OCI-LY1 (cell line): ENCODE results near the gene DGLUCY.

ENCODE experiments used
- EZH2 ChIP-seq: fragments of 200-600 bp; sonication (generic), shearing (Covaris generic); IDR thresholded peaks from 2 replicates; pipeline ENCODE4 v1.8.0; 2017; ENCODE audit warnings: borderline replicate concordance, mixed run types, mild to moderate bottlenecking, antibody characterized with exemption, low read length, moderate library complexity, mixed read lengths
- TF ChIP-seq, protein P1 (sequence below): fragments of 200-600 bp; sonication (generic), shearing (Covaris generic); IDR thresholded peaks from 2 replicates; pipeline ENCODE4 v1.5.1; 2017; ENCODE audit warnings: mild to moderate bottlenecking, antibody characterized with exemption, low read length, moderate library complexity, mixed read lengths

DNA sequence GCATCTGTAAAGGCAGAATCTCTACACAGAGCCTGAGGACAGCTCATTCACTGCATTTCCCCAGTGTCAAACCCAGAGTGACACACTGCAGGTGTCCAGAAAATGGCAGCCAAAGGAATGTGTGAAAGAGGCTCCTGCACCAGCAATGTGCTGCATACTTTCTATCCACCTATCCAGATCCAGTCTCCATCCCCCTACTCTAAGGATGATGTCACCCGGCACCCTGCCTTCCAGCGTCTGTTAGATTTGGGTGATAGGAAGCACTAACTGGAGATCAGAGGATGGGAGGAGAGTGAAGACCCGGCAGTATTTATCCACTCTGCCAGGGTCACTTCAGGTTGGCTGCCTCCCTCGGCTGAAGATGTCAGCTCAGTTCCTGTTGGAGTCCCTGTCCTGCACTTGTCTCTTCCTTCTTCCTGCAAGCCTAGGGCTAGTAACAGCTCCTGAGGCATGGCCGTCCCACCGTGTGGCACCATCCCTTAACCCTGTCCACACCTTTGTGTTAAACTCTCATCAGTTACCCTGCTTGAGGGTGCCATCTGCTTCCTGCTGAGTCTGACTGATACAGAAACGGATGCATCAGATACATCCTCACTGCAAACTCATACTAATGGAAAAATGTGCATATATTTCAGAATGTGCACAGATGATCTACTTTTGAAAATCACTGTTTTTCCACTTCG lies 143.6 kb downstream of the DGLUCY start:
- TF ChIP-seq, protein P1, sequence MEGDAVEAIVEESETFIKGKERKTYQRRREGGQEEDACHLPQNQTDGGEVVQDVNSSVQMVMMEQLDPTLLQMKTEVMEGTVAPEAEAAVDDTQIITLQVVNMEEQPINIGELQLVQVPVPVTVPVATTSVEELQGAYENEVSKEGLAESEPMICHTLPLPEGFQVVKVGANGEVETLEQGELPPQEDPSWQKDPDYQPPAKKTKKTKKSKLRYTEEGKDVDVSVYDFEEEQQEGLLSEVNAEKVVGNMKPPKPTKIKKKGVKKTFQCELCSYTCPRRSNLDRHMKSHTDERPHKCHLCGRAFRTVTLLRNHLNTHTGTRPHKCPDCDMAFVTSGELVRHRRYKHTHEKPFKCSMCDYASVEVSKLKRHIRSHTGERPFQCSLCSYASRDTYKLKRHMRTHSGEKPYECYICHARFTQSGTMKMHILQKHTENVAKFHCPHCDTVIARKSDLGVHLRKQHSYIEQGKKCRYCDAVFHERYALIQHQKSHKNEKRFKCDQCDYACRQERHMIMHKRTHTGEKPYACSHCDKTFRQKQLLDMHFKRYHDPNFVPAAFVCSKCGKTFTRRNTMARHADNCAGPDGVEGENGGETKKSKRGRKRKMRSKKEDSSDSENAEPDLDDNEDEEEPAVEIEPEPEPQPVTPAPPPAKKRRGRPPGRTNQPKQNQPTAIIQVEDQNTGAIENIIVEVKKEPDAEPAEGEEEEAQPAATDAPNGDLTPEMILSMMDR = no peak
- TF ChIP-seq EZH2 = no peak
